Gastrocnemius medialis (tissue), 4 donors: ENCODE measurements around the gene AMELX. TPM values are rescaled to one million over a fixed set of nuclear protein-coding genes. Genes with fewer than 3 reads are reported as not detected.

ENCODE experiments used
- ATAC-seq, 2 donors: fragments of 150-250 bp; one replicate each; pipeline ENCODE4 v1.9.1; 2016
- DNase-seq, 2 donors: peaks; one replicate each; pipeline ENCODE4 v3.0.0-alpha.2; 2019
- H3K27ac ChIP-seq, 4 donors: fragments of 200-600 bp; sonication (generic); 1 replicate in 1 of 4; 2 replicates in 3 of 4; pipeline ENCODE4 v1.5.1; 2016 to 2018; ENCODE audit warnings: mild to moderate bottlenecking in 2 of 4, moderate library complexity in 1 of 4
- H3K27me3 ChIP-seq, 3 donors: fragments of 200-600 bp; sonication (generic) in 2 of 3; 1 replicate in 1 of 3; 2 replicates in 2 of 3; pipeline versions ENCODE4 v1.5.1 to v1.6.0; 2016 to 2019; ENCODE audit warnings: mild to moderate bottlenecking in 1 of 3, moderate library complexity in 1 of 3
- H3K36me3 ChIP-seq, 2 donors: fragments of 200-600 bp; sonication (generic) in 1 of 2; one replicate each; pipeline ENCODE4 v1.5.1; 2017 to 2018
- H3K4me1 ChIP-seq, 2 donors: fragments of 200-600 bp; sonication (generic) in 1 of 2; one replicate each; pipeline ENCODE4 v1.5.1; 2016 to 2017; ENCODE audit warnings: mild to moderate bottlenecking in 2 of 2
- H3K4me3 ChIP-seq, 4 donors: fragments of 200-600 bp; sonication (generic) in 3 of 4; 1 replicate in 1 of 4; 2 replicates in 3 of 4; pipeline ENCODE4 v1.5.1; 2016 to 2019; ENCODE audit warnings: mild to moderate bottlenecking in 2 of 4
- H3K9me3 ChIP-seq, 3 donors: fragments of 200-600 bp; sonication (generic) in 2 of 3; 1 replicate in 1 of 3; 2 replicates in 2 of 3; pipeline ENCODE4 v1.5.1; 2016 to 2019
- POLR2A ChIP-seq, 2 donors: fragments of 450-650 bp; IDR thresholded peaks; one replicate each; pipeline ENCODE4 v1.6.1; 2017; ENCODE audit warnings: antibody characterized with exemption in 2 of 2, mild to moderate bottlenecking in 2 of 2, moderate library complexity in 2 of 2
- in situ Hi-C, 4 donors: fragments of 200-750 bp; cut with MboI; loops; one replicate each; pipeline versions ENCODE4 v1.15.0 to v1.8.0; 2017; ENCODE audit warnings: low sequenced_read_pairs in 4 of 4
- intact Hi-C: fragments of 100-400 bp; cut with DNase I; formaldehyde crosslinking; loops from one replicate; pipeline ENCODE4 v1.15.1; 2023; ENCODE audit warnings: low total_unique reads
- total RNA-seq, 4 donors: library from RNA; depleted of rRNA; stranded (reverse); fragments of >200 nt; gene quantifications; one replicate each; pipeline versions ENCODE4 v1.1.0 to v1.2.3, GENCODE V29; 2016
- TF ChIP-seq, protein P1 (sequence below), 5 experiments: fragments of 450-650 bp in 3 of 5; fragments of 200-600 bp in 2 of 5; sonication (generic) in 2 of 5; IDR thresholded peaks in 4 of 5; conservative IDR thresholded peaks in 1 of 5; 1 replicate in 4 of 5; 2 replicates in 1 of 5; pipeline ENCODE4 v1.5.1; 2016 to 2019; ENCODE audit warnings: antibody characterized with exemption in 5 of 5, mild to moderate bottlenecking in 3 of 5, moderate library complexity in 3 of 5

AMELX gene
- total RNA-seq, 4 donors from 2014 or later: not detected

DNA sequence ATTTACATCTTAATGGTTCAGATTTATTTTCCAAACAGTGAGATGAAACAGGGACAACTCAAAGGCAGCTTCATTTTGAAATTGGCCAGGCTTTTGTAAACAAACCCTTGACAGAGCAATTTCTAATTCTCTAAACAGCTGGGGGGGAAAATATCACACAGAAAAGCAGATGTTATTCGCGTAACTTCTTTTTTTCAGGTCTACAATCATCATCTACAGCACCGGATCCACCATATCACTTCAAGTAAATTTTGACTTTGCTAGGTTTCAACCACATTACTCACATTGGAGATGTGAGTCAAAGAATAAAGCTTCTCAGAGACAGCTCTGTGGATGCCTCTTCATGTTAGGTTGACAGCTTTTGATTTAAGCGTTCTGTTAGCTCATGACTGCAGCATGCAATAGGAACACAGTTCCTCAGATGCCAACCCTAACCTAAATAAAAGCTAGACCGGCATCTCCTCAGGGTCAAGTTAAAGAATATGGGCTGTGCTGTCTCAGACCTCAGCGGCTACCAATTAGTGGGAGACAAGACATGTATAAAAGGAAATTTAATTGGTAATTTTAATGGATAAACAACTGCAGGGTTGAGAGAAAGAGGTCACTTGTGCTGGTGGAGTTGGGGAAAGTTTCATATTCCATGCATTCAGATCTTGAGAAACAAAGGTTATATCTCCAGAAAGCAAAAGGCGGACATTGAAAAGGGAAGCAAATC is 26.8 kb downstream of the AMELX start:
- Histone ChIP-seq H3K4me1 (peaks cover 0 to 3% of the 10 kb centered on the region in 2 donors), H3K9me3 (peaks cover 0 to 5% (median 0%) of the 10 kb centered on the region in 3 donors), H3K27ac (peak overlapping the region in 2 of 4 donors; percentile 14 to 22), H3K36me3 (no peaks in the 10 kb centered on the region), H3K4me3 (no peak overlapping the region), H3K27me3 (no peaks in the 10 kb centered on the region)
- ATAC-seq (no peak), DNase-seq (no peak)
- TF ChIP-seq, protein P1, sequence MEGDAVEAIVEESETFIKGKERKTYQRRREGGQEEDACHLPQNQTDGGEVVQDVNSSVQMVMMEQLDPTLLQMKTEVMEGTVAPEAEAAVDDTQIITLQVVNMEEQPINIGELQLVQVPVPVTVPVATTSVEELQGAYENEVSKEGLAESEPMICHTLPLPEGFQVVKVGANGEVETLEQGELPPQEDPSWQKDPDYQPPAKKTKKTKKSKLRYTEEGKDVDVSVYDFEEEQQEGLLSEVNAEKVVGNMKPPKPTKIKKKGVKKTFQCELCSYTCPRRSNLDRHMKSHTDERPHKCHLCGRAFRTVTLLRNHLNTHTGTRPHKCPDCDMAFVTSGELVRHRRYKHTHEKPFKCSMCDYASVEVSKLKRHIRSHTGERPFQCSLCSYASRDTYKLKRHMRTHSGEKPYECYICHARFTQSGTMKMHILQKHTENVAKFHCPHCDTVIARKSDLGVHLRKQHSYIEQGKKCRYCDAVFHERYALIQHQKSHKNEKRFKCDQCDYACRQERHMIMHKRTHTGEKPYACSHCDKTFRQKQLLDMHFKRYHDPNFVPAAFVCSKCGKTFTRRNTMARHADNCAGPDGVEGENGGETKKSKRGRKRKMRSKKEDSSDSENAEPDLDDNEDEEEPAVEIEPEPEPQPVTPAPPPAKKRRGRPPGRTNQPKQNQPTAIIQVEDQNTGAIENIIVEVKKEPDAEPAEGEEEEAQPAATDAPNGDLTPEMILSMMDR (IDR thresholded peaks at IDR 0.05 in 4 of 5, conservative IDR thresholded peaks at IDR 0.05 in 1 of 5): no peak
- intact Hi-C loops (no loop called here), in situ Hi-C loops (no loop called here)

DNA sequence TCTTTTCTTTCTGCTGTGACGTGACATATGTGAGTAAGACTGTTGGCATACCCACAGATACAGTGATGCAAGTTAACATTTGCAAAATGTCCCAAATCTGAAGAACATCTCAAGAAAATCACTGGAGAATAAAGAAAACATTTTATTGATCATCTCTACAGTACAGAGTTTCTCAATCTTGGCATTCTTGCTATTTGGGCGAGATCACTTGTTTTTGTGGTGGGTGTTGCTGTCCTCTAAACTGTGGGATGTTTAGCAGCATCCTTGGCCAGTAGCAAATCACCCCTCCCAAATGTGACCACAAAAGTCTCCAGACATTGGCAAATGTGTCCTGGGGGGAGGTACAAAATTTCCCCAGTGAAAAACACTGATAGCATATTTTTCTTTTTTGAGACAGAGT is 28.8 kb downstream of the AMELX start:
- in situ Hi-C loops: no loop called here
- no peak for TF ChIP-seq POLR2A (IDR thresholded peaks at IDR 0.05)
- TF ChIP-seq, protein P1 (IDR thresholded peaks at IDR 0.05 in 4 of 5, conservative IDR thresholded peaks at IDR 0.05 in 1 of 5): no peak
- Histone ChIP-seq H3K9me3 (peaks cover 0 to 5% (median 0%) of the 10 kb centered on the region in 3 donors), H3K27me3 (no peaks in the 10 kb centered on the region), H3K4me3 (no peak overlapping the region), H3K36me3 (no peaks in the 10 kb centered on the region), H3K27ac (no peak overlapping the region), H3K4me1 (peaks cover 0 to 3% of the 10 kb centered on the region in 2 donors)
- peak; percentile 14 to 25 for DNase-seq
- intact Hi-C loops: no loop called here
- peak; percentile 55 to 74 for ATAC-seq

DNA sequence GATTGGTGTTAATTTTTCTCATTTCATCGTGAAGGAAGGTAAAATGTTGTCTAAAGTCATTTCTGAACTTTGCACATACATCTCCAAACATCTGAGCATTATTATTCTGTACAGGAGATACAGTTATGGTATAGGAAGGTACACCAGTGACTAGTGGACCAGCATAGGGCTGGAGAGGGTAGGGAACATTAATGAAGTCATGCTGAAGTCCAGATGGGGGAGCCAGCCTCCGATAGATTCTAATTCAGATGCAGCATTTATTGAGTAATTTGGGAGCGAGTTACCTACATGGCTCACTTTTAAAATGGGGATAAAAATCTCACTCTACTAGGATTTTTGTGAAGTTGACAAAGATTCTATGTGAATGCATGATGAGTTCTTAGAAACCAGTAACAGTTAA is 34.9 kb downstream of the AMELX start:
- in situ Hi-C loops (no loop called here), intact Hi-C loops (no loop called here)
- Histone ChIP-seq H3K4me1 (no peaks in the 10 kb centered on the region), H3K27me3 (no peaks in the 10 kb centered on the region), H3K4me3 (no peak overlapping the region), H3K36me3 (no peaks in the 10 kb centered on the region), H3K27ac (no peak overlapping the region), H3K9me3 (peaks cover 0 to 5% (median 0%) of the 10 kb centered on the region in 3 donors)
- peak in 1 of 2 donors; percentile 60 for ATAC-seq
- no peak for DNase-seq
- TF ChIP-seq, protein P1 (IDR thresholded peaks at IDR 0.05 in 4 of 5, conservative IDR thresholded peaks at IDR 0.05 in 1 of 5): no peak

DNA sequence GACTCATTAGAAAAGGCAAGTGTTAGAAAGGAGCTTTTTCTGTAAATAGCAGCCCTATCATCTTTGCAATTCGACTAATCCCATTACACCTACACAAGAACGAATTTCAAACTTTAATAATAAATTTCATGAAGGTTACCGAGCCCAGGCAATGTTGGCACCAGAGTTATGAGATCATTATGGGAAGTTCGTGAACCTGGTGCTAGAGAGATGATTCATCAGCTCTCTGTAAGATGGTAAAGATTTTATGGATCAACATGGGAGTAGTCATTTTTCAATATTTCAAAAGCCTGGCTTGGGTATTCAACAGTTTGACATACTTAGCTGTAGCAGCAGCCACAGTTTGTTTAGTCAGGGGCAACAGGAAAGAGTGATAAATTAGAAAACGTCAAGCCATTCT is 35.8 kb downstream of the AMELX start:
- Histone ChIP-seq H3K36me3 (no peaks in the 10 kb centered on the region), H3K9me3 (peaks cover 0 to 3% (median 0%) of the 10 kb centered on the region in 3 donors), H3K4me3 (no peak overlapping the region), H3K27ac (no peak overlapping the region), H3K27me3 (no peaks in the 10 kb centered on the region), H3K4me1 (no peaks in the 10 kb centered on the region)
- in situ Hi-C loops (no loop called here), intact Hi-C loops (no loop called here)
- DNase-seq (no peak), ATAC-seq (no peak)
- no peak for TF ChIP-seq POLR2A (IDR thresholded peaks at IDR 0.05)
- TF ChIP-seq, protein P1 (IDR thresholded peaks at IDR 0.05 in 4 of 5, conservative IDR thresholded peaks at IDR 0.05 in 1 of 5): no peak

- H3K36me3 ChIP-seq: no peaks in the 10 kb centered on the region
- no peak overlapping the region for H3K27ac ChIP-seq
- peaks cover 0 to 5% of the 10 kb centered on the region in 2 donors for H3K4me1 ChIP-seq
- in situ Hi-C loops (no loop called here), intact Hi-C loops (no loop called here)
- H3K4me3 ChIP-seq: no peak overlapping the region
- H3K27me3 ChIP-seq: no peaks in the 10 kb centered on the region
- no peak for DNase-seq
- no peak for ATAC-seq
- no peaks in the 10 kb centered on the region for H3K9me3 ChIP-seq
- TF ChIP-seq POLR2A (IDR thresholded peaks at IDR 0.05): no peak
- TF ChIP-seq, protein P1 (IDR thresholded peaks at IDR 0.05 in 4 of 5, conservative IDR thresholded peaks at IDR 0.05 in 1 of 5): no peak
Observed at GRCh38 chrX:11331788-11332187, 38.6 kb downstream of the AMELX start.
